Fibroblast of lung (primary cell): Measurements from ENCODE around the gene EXD1.
"Not testable (repeated sequence)": the region's sequence is repeated elsewhere in the genome, so short reads cannot be mapped to it uniquely, and the experiment has no call there.

Experiments used
- CTCF ChIP-seq, 2 donors: IDR thresholded peaks in 1 of 2; conservative IDR thresholded peaks in 1 of 2; 1 replicate in 1 of 2; 2 replicates in 1 of 2; pipeline ENCODE4 v1.5.1; 2011 to 2012; ENCODE audit warnings: low read length in 2 of 2, control low read depth in 1 of 2, inconsistent platforms in 1 of 2, low read depth in 1 of 2, mild to moderate bottlenecking in 1 of 2
- EZH2 ChIP-seq: IDR thresholded peaks from 2 replicates; pipeline ENCODE4 v1.5.1; 2012; ENCODE audit warnings: low read length, control low read depth, mild to moderate bottlenecking; ENCODE audit errors: missing control alignments

- not testable (repeated sequence) for TF ChIP-seq EZH2; CTCF (conservative IDR thresholded peaks at IDR 0.05 in 1 of 2, IDR thresholded peaks at IDR 0.05 in 1 of 2; ENCODE audit: low read depth in 1 of 2, low read length in 2 of 2)
These were observed 30.4 kb upstream of the EXD1 start for GRCh38 chr15:41260924-41261323.
